GM19025 (cell line): Measurements from ENCODE around the gene PCLAF.
A peak's percentile ranks its signal among the peaks of the same experiment; 100 is the strongest.
"Not testable (repeated sequence)": the region's sequence is repeated elsewhere in the genome, so short reads cannot be mapped to it uniquely, and the experiment has no call there.

Experiments
- ATAC-seq: cut with Tn5 transposase; IDR thresholded peaks from one replicate; pipeline ENCODE4 v1.9.1; 2021; ENCODE audit warnings: mild to moderate bottlenecking, low read depth, moderate library complexity; ENCODE audit not compliant: unreplicated experiment

PCLAF gene

DNA sequence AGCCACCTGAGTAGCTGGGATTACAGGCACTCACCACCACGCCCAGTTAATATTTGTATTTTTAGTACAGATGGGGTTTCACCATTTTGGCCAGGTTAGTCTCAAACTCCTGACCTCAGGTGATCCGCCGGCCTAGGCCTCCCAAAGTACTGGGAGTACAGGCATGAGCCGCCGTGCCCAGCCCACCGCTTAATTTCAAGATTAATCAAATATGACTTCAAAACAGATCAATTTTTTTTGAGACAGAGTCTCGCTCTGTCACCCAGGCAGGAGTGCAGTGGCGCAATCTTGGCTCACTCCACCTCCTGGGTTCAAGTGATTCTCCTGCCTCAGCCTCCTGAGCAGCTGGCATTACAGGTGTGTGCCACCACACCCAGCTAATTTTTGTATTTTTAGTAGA, 9.9 kb downstream of the PCLAF start:
- not testable (repeated sequence) for ATAC-seq

DNA sequence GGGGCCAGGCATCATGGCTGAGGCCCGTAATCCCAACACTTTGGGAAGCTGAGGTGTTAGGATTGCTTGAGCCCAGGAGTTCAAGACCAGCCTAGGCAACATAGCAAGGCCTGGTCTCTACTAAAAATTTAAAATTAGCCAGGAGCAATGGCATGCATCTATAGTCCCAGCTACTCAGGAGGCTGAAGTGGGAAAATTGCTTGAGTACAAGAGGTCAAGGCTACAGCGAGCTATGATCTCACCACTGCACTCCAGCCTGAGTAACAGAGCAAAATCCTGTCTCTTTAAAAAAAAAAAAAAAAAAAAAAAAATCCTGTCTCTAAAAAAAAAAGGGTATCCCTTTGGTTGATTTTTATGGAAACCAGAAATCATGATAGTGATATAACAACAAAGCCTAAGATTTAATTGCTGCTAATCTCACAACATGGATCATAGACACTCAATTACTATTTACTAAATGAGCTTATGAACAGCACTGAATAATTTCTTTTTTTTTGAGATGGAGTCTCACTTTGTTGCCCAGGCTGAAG, 12.1 kb downstream of the PCLAF start:
- no peak for ATAC-seq

DNA sequence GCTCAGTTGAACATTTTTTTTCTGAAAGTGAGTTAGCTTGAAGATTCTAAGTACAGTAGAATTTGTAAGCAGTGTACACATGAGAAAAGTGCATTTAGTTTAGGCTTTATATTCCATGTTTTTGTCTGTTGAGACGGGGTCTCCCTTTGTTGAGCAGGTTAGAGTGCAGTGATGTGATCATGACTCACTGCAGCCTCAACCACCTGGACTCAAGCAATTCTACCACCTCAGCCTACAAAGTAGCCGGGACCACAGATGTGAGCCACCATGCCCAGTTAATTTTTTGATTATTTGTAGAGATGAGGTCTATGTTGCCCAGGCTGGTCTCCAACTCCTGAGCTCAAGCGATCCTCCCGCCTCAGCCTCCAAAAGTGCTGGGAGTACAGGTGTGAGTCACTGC, 20.0 kb downstream of the PCLAF start:
- ATAC-seq = no peak

DNA sequence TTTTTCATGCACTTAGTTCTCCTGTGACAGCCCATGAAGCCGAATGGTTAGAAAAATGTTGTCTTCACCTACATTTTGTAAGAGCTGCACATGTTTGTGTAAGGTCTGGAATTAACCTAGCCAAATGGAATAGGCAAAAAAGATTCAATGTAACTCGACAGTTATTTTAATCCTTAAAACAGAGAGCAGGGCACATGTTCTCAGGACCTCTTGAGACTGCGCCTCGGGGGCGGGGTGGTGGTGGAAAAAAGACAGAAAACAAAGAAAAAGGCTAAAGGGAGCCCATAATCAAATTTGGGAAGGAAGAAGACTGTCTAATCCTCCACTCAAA, 24.6 kb downstream of the PCLAF start:
- no peak for ATAC-seq

DNA sequence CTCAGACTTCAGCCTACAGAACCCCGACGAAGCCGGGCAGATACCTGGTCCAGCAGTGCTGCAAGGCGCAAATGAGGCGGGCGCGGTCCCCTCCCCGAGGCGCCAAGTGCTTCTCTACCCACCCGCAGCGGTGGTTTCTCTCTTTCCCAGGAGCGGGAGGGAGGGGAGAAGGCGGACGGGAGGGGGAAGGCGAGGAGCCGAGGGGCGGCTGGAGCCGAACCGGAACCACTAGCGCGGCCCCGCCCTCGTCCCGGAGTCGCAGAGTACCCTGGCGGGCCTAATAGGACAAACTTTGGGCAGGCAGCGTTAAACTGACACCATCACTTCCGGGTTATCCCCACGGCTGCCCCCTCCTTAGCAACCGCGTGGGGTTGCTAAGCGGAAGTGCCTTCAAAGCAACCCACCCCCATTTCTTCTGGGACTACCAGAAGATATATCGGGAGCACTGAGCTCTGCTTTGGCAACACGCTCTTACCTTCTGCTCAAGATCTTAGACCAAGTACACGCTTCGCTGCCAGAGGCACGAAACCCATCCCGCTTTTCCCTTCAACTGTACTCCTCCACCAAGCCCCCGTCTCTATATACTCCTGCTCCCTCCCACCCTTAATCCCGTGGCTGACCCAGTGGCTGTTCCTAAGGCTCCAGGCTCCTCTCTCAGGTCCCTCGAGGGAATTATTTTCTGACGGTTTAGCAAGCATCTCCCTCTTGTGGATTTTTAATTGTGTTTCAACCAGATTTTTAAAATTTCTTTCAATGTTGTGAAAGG, 25.1 kb downstream of the PCLAF start, which contains the start of gene CSNK1G1:
Gene CSNK1G1, minus strand, starts transcription at position 230 of the 766 bp plus-strand sequence. CDS start 55,674 bp downstream, outside the sequence.
- peak; percentile 98 for ATAC-seq

DNA sequence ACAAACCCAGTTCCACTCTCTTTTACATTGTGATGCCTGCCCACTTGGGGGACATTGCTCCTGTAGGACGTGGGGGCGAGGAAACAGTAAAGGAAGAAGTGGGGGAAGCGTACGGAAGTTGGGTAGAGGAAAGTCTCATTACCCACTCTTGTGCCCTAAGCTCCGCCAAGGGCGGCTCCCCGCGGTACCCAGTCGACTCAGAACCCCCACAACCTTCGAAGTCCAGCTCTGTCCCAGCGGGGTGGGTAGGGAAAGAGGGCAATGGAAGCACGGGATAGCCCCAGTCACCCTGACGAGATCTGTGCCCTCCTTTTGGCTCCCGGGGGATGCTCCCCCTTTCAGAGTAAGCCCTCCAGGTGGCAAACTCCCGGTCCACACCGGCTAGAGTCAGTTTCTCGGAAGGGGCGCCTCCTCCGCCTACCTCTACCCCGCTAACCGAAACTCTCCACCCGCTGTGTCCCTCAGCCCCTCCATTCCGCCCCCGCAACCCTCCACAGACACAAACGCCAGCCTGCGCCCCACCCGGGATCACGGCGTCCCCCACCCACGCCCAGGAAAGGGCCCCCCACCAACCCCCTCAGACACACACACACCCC, 25.8 kb downstream of the PCLAF start:
- no peak for ATAC-seq

DNA sequence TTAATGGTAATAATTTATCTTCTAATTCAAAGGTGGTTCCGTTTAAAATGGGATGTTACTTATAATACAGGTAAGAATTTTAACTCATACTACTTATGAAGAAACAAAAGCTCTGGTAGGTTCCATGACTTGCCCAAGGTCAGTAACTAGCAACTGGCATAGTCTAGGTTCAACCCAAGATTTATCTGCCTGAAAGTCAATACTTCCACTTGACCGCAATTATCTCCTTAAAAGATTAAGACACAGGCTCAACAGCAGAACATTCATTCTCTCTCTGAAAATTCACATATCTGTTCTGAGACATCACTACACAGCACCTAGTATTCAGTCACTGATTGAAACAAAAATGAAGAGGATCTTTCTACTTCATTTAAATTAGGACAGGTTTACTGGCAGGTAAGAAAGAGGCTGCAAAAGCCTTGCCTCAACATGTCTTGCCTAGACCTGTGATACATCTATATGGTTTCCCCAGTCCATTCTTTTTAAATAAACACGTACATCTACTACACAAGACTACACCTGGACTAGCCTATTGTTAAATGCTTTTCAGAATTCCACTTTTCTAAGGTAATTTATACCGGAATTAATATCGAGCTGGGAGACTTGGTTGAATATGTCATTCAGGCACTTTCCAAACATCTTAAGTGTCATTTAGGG, 26.4 kb downstream of the PCLAF start:
- no peak for ATAC-seq

DNA sequence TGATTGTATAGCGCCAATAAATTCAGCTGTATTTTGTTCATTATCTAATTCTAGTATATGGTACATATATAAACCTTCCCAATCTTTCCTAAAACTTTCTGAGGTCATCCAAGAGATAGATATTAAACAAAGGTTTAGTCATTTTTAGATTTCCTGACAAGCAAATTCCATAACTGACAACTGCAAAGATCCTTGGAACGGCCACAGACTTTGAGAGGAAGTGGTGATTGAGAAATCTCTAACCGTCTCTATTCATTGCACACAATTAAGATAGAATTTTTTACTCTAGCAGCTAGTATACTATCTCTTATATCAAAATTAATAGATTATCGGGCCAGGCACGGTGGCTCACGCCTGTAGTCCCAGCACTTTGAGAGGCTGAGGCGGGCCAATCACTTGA, 30.0 kb downstream of the PCLAF start:
- no peak for ATAC-seq

DNA sequence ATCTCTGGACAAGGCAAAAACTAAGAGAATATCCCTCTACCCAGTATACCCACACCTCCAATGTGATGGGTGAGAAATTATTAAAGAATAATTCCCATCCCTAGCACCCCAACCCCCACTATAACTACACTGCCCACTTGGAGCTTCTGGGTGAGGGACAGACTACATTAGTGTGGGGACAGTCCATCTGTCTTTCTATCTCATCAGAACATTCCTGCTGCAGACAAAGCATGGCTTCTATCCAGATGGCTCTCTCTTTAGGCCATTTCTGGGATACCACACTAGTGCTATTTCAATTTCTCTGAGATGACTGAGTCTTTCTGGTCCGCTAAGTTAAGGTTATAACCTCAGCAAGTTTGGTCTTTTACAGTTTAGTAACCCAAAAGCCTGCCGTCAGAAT, 31.9 kb downstream of the PCLAF start:
- no peak for ATAC-seq

DNA sequence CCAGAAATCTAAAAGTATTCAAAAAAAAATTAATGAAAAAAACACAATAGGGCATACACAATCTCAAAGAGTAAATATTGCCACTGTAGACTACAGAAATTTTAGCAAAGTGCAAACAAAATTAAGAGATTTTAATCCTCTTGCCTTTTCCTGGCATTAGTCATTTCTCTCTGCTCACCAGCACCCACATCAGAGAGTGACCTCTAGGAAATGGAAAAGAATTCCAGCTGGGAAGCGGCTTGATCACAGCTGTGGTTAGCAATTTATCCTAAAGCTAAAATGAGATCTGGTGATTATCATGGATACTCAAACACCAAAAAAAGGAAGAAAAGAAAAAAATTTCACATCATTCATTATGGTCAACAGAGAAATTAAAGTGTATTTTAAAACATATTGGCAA, 32.8 kb downstream of the PCLAF start:
- ATAC-seq = no peak

DNA sequence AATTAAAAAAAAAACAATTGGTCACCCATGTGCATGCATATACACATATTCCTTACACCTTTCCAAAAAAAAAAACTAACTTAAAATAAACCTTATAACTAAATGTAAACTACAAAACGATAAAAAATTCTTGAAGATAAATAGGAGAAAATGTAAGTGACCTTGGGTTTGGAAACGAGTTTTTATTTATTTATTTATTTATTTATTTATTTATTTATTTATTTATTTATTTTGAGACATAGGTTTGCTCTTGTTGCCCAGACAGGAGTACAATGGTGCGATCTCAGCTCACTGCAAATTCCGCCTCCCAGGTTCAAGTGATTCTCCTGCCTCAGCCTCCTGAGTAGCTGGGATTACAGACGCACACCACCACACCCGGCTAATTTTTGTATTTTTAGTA, 35.0 kb downstream of the PCLAF start:
- ATAC-seq = not testable (repeated sequence)

DNA sequence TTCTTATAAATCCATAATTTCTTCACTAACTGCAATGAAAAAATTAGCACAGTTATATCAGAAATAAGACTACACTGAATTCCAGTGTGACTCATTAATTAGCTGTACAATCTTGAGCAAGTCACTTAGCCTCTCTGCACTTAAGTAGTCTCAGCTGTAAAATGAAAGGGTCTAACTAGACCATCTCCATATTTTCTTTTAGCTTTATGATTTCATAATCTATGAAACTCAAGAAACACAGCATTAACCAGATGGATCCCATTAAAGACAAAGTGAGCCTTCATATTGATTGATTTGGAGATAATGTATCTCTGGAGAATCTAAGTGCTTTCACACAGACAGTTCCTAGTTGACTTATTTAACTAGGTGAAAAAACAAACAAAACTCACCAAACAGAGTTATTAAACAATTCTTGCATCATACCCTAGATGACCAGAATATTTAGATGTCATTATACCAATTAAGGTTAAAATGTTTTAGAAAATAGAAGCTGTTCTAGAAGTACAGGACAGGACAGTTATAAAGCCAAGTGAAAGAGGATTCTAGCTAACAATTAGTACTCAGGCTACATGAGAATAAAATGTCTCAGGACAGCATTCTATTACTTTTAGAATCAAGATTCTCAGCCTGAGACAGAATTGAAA, 36.5 kb downstream of the PCLAF start:
- no peak for ATAC-seq

DNA sequence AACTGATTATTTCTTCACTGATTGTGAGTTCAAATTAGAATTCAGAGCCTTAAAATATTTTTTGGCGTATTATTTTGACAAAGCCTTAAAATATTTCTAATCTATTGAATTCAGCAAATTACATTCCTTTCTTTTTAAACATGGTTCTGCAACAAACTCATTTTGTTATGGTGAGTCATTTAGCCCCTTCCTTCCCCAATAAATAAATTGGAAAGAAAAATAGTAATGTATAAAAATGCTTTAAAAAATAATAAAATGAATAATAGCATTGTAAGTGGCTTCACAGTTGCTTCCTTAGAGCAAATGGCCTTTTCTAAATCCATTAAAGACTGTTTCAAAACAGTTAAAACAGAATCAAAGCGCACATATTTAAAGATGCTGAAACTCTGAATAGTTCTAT, 37.4 kb downstream of the PCLAF start:
- no peak for ATAC-seq

DNA sequence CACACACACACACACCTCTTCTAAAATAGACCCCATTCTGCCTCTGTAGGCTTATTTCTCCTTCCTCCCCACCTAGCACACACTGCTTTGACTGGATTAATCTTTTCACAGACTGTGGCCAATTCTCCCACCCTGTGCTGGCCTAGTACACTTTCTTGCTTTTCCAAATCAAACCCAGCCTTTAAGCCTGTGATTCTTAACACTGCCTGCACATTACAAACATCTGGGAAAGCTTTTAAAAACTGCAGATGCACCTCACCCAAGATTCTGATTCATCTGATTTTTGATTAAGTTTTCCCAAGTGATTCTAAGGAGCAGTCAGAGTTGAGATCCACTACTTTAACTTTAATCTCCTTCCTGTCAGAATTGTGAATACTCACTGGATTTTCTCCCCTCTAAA, 38.0 kb downstream of the PCLAF start:
- no peak for ATAC-seq

DNA sequence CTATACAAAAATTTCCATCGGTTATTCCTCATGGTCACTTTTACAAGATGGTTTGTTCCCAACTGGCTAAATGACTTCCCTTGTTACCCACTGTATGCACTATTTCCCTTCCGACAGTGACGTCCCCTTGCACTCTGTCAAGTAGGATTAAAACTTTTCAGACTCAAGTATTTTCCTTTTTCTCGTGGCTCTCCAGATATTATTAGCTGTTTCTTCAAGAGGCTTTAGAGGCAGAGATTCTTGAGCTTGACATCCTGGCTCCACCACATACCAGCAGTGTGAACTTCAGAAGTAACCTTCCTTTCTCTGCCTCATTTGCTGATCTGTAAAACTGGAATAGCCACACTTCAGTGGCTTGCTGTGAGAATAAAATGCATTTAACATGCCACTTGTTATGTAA, 39.3 kb downstream of the PCLAF start:
- no peak for ATAC-seq

DNA sequence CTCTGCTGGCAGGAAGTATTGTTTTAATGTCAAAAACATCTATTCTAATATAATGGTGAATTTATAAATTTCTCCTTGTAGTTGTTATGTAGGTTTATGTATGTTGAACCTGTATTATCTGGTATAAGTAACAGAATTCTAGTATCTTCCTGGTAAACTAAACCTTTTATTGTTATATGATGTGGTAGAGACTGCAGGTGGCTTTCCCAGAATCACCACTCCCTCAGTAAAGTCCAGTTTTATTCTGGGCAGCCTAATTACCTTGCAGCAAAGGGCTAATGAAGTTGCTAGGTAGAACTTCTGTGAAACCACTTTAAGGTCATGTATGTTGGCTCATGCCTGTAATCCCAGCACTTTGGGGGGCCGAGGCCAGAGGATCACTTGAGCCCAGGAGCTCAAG, 40.9 kb downstream of the PCLAF start:
- no peak for ATAC-seq

DNA sequence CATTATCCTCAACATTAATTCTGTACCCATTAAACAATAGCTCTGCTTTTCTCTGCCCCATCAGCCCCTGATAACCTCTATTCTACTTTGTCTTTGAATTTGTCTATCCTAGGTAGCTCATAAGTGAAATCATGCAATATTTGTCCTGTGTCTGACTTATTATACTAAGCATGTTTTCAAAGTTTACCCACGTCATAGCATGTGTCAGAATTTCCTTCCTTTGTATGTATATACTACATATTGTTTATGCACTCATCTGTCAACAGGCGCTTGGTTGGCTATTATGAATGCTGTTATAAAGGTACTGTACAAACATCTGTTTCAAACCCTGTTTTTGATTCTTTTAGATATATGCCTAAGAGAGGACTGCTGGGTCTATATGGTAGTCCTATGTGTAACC, 43.5 kb downstream of the PCLAF start:
- ATAC-seq = no peak

DNA sequence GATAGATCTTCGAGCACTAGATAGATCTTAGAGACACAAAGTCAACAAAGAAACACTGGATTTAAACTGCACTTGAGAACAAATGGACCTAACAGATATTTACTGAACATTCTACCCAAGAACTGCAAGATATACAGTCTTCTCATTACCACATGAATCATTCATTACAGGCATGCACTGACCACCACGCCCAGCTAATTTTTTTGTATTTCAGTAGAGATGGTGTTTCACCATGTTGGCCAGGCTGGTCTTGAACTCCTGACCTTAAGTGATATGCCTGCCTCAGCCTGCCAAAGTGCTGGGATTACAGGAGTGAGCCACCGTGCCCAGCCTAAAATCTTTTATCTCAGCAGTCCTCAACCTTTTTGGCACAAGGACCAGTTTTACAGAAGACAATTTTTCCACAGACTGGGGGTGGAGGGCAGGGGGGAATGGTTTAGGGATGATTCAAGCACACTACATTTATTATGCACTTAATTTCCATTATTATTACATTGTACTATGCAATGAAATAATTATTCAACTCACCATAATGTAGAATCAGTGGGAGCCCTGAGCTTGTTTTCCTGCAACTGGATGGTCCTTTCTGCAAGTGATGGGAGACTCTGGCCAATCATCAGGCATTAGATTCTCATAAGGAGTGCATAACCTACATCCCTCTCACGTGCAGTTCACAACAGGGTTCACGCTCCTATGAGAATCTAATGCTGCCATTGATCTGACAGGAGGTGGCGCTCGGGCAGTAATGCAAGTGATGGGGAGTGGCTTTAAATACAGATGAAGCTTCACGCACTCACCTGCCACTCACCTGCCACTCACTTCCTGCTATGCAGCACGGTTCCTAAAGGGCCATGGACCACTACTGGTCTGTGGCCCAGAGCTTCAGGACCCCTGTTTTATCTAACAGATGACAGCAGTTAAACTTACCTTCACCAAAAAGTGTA, 47.0 kb downstream of the PCLAF start:
- ATAC-seq = no peak

DNA sequence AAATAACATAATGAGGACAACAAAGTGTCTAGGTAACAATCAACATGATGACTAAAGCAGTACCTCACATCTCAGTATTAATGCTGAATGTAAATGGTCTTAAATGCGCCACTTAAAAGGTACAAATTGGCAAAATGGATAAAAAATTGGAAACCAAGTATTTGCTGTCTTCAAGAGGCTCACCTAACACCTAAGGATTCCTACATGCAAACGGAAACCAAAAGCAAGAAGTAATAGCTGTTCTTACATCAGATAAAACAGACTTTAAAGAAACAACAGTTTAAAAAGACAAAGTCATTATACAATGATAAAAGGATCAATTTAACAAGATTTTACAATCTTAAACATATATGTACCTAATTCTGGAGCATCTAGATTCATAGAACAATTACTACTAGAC, 47.7 kb downstream of the PCLAF start:
- no peak for ATAC-seq

DNA sequence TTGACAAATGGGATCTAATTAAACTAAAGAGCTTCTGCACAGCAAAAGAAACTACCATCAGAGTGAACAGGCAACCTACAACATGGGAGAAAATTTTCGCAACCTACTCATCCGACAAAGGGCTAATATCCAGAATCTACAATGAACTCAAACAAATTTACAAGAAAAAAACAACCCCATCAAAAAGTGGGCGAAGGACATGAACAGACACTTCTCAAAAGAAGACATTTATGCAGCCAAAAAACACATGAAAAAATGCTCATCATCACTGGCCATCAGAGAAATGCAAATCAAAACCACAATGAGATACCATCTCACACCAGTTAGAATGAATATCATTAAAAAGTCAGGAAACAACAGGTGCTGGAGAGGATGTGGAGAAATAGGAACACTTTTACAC, 49.6 kb downstream of the PCLAF start:
- not testable (repeated sequence) for ATAC-seq
